Suprapubic skin (tissue), 4 donors: ENCODE results near the gene PPP2R2B. TPM values are rescaled to one million over a fixed set of nuclear protein-coding genes. Genes with fewer than 3 reads are reported as not detected.

Experiments used
- DNase-seq, 2 donors: peaks; one replicate each; pipeline ENCODE4 v3.0.0-alpha.2; 2019; ENCODE audit warnings: low spot score in 2 of 2
- H3K27ac ChIP-seq: fragments of 200-600 bp; sonication (generic); one replicate; pipeline ENCODE4 v1.5.1; 2019
- H3K27me3 ChIP-seq: fragments of 200-600 bp; sonication (generic); one replicate; pipeline ENCODE4 v1.5.1; 2019
- H3K36me3 ChIP-seq: fragments of 200-600 bp; sonication (generic); one replicate; pipeline ENCODE4 v1.5.1; 2019
- H3K4me1 ChIP-seq: fragments of 200-600 bp; sonication (generic); one replicate; pipeline ENCODE4 v1.5.1; 2019
- H3K4me3 ChIP-seq: fragments of 200-600 bp; sonication (generic); one replicate; pipeline ENCODE4 v1.5.1; 2019; ENCODE audit warnings: mild to moderate bottlenecking
- H3K9me3 ChIP-seq: fragments of 200-600 bp; sonication (generic); one replicate; pipeline ENCODE4 v1.5.1; 2019
- EP300 ChIP-seq: sonication (generic); formaldehyde crosslinking; IDR thresholded peaks from one replicate; pipeline ENCODE4 v1.6.1; 2017; ENCODE audit warnings: antibody characterized with exemption
- POLR2A ChIP-seq, 2 donors: fragments of 450-650 bp; IDR thresholded peaks; one replicate each; pipeline ENCODE4 v1.6.1; 2017; ENCODE audit warnings: antibody characterized with exemption in 2 of 2, mild to moderate bottlenecking in 2 of 2, moderate library complexity in 2 of 2
- POLR2AphosphoS5 ChIP-seq, 3 donors: sonication (generic); formaldehyde crosslinking; IDR thresholded peaks; one replicate each; pipeline ENCODE4 v1.6.1; 2017; ENCODE audit warnings: antibody characterized with exemption in 3 of 3
- WGBS: methylation state at CpG from one replicate; pipeline ENCODE4 v1.1.5; 2018; 5-methylcytosine and 5-hydroxymethylcytosine counted together
- total RNA-seq, 4 donors: library from RNA; depleted of rRNA; stranded (reverse); fragments of >200 nt; gene quantifications; one replicate each; pipeline ENCODE4 v1.1.0, GENCODE V29; 2016
- TF ChIP-seq, protein P1 (sequence below), 2 donors: fragments of 200-600 bp in 1 of 2; fragments of 450-650 bp in 1 of 2; sonication (generic) in 1 of 2; IDR thresholded peaks; one replicate each; pipeline ENCODE4 v1.5.1; 2016 to 2019; ENCODE audit warnings: antibody characterized with exemption in 2 of 2, mild to moderate bottlenecking in 1 of 2, moderate library complexity in 1 of 2

The PPP2R2B gene
- total RNA-seq, 4 donors from 2014 or later = 1.2 to 6.4 (median 3.8) TPM

DNA sequence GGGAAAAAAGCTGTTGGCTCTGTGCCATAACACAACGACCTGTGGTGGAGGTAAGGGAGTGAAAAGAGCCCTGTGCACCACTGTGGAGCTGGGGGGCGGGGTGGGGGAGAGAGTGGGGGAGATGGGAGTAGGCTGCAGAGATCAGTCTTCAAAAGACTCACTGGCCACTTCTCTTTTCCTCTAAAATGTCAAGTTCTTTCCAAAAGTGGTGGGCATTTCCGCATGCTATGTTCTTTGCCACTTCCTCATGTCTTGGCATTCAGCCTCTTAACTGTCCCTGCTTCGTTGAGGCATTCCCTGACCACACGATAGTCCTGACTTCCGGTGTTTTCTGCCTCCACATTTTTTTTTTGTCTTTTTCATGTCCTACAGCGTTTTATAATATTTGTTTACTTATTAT is 2.4 kb upstream of the PPP2R2B start:
- TF ChIP-seq EP300 (no peak), POLR2AphosphoS5 (IDR thresholded peaks at IDR 0.05) (no peak), POLR2A (IDR thresholded peaks at IDR 0.05) (no peak)
- TF ChIP-seq, protein P1, sequence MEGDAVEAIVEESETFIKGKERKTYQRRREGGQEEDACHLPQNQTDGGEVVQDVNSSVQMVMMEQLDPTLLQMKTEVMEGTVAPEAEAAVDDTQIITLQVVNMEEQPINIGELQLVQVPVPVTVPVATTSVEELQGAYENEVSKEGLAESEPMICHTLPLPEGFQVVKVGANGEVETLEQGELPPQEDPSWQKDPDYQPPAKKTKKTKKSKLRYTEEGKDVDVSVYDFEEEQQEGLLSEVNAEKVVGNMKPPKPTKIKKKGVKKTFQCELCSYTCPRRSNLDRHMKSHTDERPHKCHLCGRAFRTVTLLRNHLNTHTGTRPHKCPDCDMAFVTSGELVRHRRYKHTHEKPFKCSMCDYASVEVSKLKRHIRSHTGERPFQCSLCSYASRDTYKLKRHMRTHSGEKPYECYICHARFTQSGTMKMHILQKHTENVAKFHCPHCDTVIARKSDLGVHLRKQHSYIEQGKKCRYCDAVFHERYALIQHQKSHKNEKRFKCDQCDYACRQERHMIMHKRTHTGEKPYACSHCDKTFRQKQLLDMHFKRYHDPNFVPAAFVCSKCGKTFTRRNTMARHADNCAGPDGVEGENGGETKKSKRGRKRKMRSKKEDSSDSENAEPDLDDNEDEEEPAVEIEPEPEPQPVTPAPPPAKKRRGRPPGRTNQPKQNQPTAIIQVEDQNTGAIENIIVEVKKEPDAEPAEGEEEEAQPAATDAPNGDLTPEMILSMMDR (IDR thresholded peaks at IDR 0.05) = no peak
- no peak for DNase-seq
- no peak overlapping the region for H3K4me3 ChIP-seq
- H3K27ac ChIP-seq = no peak overlapping the region
- peaks cover 33% of the 10 kb centered on the region for H3K27me3 ChIP-seq
- peaks cover 20% of the 10 kb centered on the region for H3K4me1 ChIP-seq
- WGBS = 67% methylated on average over 7 of the region's 7 CpGs
- no peaks in the 10 kb centered on the region for H3K9me3 ChIP-seq
- no peaks in the 10 kb centered on the region for H3K36me3 ChIP-seq

DNA sequence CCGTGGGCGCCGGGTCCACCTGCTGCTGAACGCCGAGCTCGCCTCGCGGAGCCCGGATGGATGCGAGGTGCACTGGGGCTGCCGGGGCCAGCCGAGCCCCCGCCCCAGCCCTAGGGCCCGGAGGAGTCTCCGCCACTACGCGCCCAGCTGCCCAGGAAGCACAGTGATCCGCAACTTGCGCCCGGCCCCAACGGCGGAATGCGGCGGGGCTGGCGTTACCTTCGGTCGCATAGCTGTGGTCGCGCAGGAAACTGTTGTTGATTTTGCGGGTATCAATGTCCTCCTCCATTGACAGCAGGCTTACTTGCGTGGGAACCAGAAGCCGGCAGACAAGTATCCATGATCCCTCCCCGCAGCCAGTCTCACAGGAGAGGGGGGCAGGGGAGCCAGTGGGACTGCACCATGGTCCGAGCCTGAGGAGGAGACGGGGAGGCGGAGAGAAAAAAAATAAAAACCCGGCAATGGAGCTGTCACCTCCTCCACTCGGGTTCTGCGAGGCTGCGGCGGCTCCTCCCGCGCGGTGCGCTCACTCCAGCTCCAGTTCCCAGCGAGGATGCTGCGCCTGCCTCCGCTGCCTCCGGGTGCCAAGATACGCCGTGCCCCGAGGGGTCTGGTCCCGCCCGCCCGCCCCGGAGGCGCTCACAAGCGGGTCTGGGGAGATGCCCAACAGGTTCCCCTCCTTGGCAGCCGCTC is 628 bp downstream of the PPP2R2B start:
- H3K4me3 ChIP-seq = peak overlapping the region; percentile 54
- H3K9me3 ChIP-seq = no peaks in the 10 kb centered on the region
- peaks cover 30% of the 10 kb centered on the region for H3K27me3 ChIP-seq
- no peak for TF ChIP-seq POLR2A (IDR thresholded peaks at IDR 0.05)
- TF ChIP-seq EP300 = no peak
- TF ChIP-seq POLR2AphosphoS5 (IDR thresholded peaks at IDR 0.05) = no peak
- TF ChIP-seq, protein P1 (IDR thresholded peaks at IDR 0.05) = no peak
- H3K4me1 ChIP-seq = peaks cover 20% of the 10 kb centered on the region
- 0% methylated on average over 19 of the region's 59 CpGs for WGBS
- no peak for DNase-seq
- H3K27ac ChIP-seq = no peak overlapping the region
- no peaks in the 10 kb centered on the region for H3K36me3 ChIP-seq

DNA sequence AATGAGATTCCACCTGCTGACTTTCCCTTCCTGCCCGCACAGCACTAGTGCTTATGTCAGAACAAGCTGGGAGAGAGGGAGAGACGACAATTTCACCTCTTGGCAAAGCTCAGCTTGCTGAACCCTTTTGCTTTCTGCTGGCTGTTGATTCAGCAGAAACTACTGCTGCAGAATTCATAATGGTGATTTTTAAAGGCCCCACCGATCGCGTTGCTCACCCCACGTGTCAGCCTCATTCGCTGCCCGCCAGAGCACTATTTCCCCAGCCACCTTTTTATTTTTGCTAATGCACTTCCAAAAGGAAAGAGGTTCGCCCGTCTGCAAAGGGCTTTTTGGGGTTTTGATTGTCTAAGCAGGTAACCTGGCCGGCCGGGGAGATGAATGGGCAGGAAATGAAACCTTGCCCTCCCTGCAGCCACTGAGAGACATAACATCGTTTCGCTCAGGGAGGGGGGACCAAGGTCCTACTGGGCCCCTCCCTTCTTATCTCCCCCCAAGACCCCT is 1.3 kb downstream of the PPP2R2B start:
- Histone ChIP-seq H3K27me3 (peaks cover 28% of the 10 kb centered on the region), H3K9me3 (no peaks in the 10 kb centered on the region), H3K27ac (no peak overlapping the region), H3K4me1 (peaks cover 20% of the 10 kb centered on the region), H3K36me3 (no peaks in the 10 kb centered on the region), H3K4me3 (peak overlapping the region; percentile 54)
- WGBS = 13% methylated on average over 14 of the region's 14 CpGs
- no peak for TF ChIP-seq EP300
- TF ChIP-seq, protein P1 (IDR thresholded peaks at IDR 0.05) = no peak
- no peak for TF ChIP-seq POLR2A (IDR thresholded peaks at IDR 0.05)
- TF ChIP-seq POLR2AphosphoS5 (IDR thresholded peaks at IDR 0.05) = no peak
- no peak for DNase-seq

DNA sequence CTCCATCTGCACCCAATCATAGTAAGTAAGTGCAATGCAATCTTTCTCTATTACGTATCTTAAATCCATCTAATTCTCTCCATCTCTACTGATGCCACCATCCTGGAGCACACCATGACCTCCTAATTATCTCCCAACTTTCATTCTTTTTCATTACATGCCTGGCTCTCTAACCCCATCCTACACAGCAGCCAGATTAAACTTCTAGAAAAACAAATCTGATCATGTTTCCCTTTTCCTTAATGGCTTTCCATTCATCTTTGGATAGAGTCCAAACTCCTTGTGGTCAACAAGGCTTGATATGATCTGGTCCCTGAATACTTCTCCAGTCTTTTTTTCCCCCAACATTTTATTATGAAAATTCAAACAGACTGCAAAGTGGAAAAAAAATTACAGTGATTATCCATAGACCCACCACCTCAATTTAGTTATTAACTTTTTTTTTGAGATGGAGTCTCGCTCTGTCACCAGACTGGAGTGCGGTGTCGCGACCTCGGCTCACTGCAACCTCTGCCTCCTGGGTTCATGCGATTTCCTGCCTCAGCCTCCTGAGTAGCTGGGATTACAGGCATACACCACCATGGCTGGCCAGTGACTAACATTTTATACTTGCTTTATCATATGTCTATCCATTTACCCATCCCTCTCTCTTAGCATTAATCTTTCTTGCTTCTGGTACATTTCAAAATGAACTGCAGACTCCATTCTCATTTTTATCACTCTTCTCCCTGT is 5.2 kb downstream of the PPP2R2B start:
- no peak for DNase-seq
- H3K27ac ChIP-seq = no peak overlapping the region
- peaks cover 18% of the 10 kb centered on the region for H3K27me3 ChIP-seq
- H3K4me3 ChIP-seq = no peak overlapping the region
- no peaks in the 10 kb centered on the region for H3K9me3 ChIP-seq
- H3K36me3 ChIP-seq = no peaks in the 10 kb centered on the region
- H3K4me1 ChIP-seq = peaks cover 14% of the 10 kb centered on the region
- WGBS = 92% methylated on average over 7 of the region's 7 CpGs
- no peak for TF ChIP-seq POLR2AphosphoS5 (IDR thresholded peaks at IDR 0.05)

DNA sequence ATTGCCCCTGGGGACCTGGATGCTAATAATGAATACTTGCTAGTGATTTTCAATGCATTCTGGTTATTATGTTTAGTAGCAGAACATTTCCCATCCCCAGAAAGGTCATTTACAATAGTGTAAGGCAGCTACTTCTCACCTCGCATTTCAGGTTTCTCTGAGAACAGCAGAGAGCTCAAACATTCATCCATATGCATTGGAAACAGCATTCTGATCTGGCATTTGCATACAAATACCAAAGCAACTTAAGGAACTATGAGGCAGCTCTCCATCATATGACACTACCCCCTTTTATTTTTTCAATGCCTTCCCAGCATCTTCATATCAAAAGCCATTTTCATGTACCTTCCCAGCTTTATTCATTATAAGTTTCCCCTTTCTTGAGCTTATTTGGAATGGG is 6.4 kb downstream of the PPP2R2B start:
- no peaks in the 10 kb centered on the region for H3K9me3 ChIP-seq
- H3K36me3 ChIP-seq = no peaks in the 10 kb centered on the region
- TF ChIP-seq POLR2A (IDR thresholded peaks at IDR 0.05) = no peak
- no peak for TF ChIP-seq POLR2AphosphoS5 (IDR thresholded peaks at IDR 0.05)
- TF ChIP-seq EP300 = no peak
- TF ChIP-seq, protein P1 (IDR thresholded peaks at IDR 0.05) = no peak
- 68% methylated on average over 1 of the region's 1 CpG for WGBS
- H3K27ac ChIP-seq = no peak overlapping the region
- no peak for DNase-seq
- H3K4me3 ChIP-seq = no peak overlapping the region
- H3K4me1 ChIP-seq = peaks cover 3% of the 10 kb centered on the region
- peaks cover 6% of the 10 kb centered on the region for H3K27me3 ChIP-seq
